K562 (cell line): ENCODE data around the gene ADAP1. TPM values are rescaled to one million over a fixed set of nuclear protein-coding genes. Genes with fewer than 3 reads are reported as not detected.
"Not testable (repeated sequence)": the region's sequence is repeated elsewhere in the genome, so short reads cannot be mapped to it uniquely, and the experiment has no call there.

Experiments used
- ATAC-seq: fragments of 200-7000 bp; cut with Tn5 transposase; 3 replicates; pipeline ENCODE4 v1.9.1; 2020; ENCODE audit warnings: moderate library complexity
- BruUV-seq: library from RNA; stranded (reverse); fragments of 400-500 nt; replicated peaks from 2 replicates; lab custom pipeline; 2021; lab: Mats Ljungman, UMichigan
- CTCF ChIA-PET: fragments of 300-600 bp; formaldehyde crosslinking; extraction: SDS; loops from one replicate; lab custom pipeline; 2021; ENCODE audit warnings: low intra/inter-chr PET ratio; lab: Yijun Ruan, JAX
- POLR2A ChIA-PET: fragments of 300-600, 350-650 bp; sonication (Branson Sonifier 250); formaldehyde crosslinking; extraction: SDS; loops from one replicate; lab custom pipeline; 2021; ENCODE audit warnings: antibody characterized with exemption, inconsistent platforms; lab: Yijun Ruan, JAX
- DNase-seq, 4 experiments: peaks; one replicate each; pipeline versions ENCODE4 v3.0.0 to v3.0.0-alpha.2; 2011 to 2018; ENCODE audit warnings: low spot score in 3 of 4, mixed read lengths in 3 of 4; ENCODE audit errors: extremely low read depth in 1 of 4
- FAIRE-seq: peaks from 2 replicates; lab custom pipeline; 2011; peaks lifted over from hg19 to GRCh38; lab: Jason Lieb, UNC
- H2AFZ ChIP-seq: 2 replicates; pipeline ENCODE4 v1.6.0; 2011; ENCODE audit warnings: low read depth, low read length, control low read depth, inconsistent platforms
- H3K27ac ChIP-seq: fragments of 200-600 bp; 3 replicates; pipeline ENCODE4 v1.8.0; 2011; ENCODE audit warnings: low read depth, mild to moderate bottlenecking, control low read depth, inconsistent platforms, low read length, moderate library complexity, mixed read lengths; ENCODE audit errors: extremely low read depth
- H3K27me3 ChIP-seq, 2 experiments: fragments of 300-600 bp in 1 of 2; 2 replicates in 1 of 2; 3 replicates in 1 of 2; pipeline versions ENCODE4 v1.6.0 to v1.8.0; 2011; ENCODE audit warnings: inconsistent platforms in 2 of 2, low read length in 2 of 2, mild to moderate bottlenecking in 1 of 2, mixed read lengths in 1 of 2, moderate library complexity in 1 of 2; ENCODE audit not compliant: control insufficient read depth in 2 of 2, insufficient read depth in 2 of 2
- H3K36me3 ChIP-seq: fragments of 300-600 bp; 3 replicates; pipeline ENCODE4 v1.8.0; 2011; ENCODE audit warnings: mild to moderate bottlenecking, low read length, inconsistent platforms; ENCODE audit not compliant: control insufficient read depth, insufficient read depth
- H3K4me1 ChIP-seq, 2 experiments: fragments of 200-600 bp in 1 of 2; replicated peaks in 1 of 2; 2 replicates in 1 of 2; 3 replicates in 1 of 2; pipeline versions ENCODE4 v1.5.1 to v1.8.0; 2011; ENCODE audit warnings: inconsistent platforms in 2 of 2, low read length in 2 of 2, mild to moderate bottlenecking in 1 of 2, mixed read lengths in 1 of 2, moderate library complexity in 1 of 2; ENCODE audit not compliant: control insufficient read depth in 2 of 2, insufficient read depth in 2 of 2
- H3K4me2 ChIP-seq: 2 replicates; pipeline ENCODE4 v1.6.1; 2011; ENCODE audit warnings: low read length, control low read depth, inconsistent platforms, mixed read lengths; ENCODE audit not compliant: insufficient read depth
- H3K4me3 ChIP-seq: fragments of 200-600 bp; sonication (generic), shearing (Covaris generic); 2 replicates; pipeline ENCODE4 v1.5.1; 2016; ENCODE audit warnings: control low read depth, inconsistent platforms
- H3K79me2 ChIP-seq: fragments of 200-600 bp; 3 replicates; pipeline ENCODE4 v1.8.0; 2011; ENCODE audit warnings: low read length, inconsistent platforms; ENCODE audit not compliant: control insufficient read depth, insufficient read depth
- H3K9ac ChIP-seq, 2 experiments: 2 replicates each; pipeline versions ENCODE4 v1.6.0 to v1.6.1; 2011; ENCODE audit warnings: low read depth in 2 of 2, low read length in 2 of 2, control low read depth in 1 of 2, inconsistent platforms in 1 of 2, mild to moderate bottlenecking in 1 of 2, mixed read lengths in 1 of 2; ENCODE audit not compliant: insufficient read depth in 1 of 2
- H3K9me1 ChIP-seq: one replicate; pipeline ENCODE4 v1.6.0; 2011; ENCODE audit warnings: inconsistent platforms, mild to moderate bottlenecking, low read length, moderate library complexity; ENCODE audit not compliant: control insufficient read depth, insufficient read depth
- H3K9me3 ChIP-seq: replicated peaks from 2 replicates; pipeline ENCODE4 v1.5.1; 2011; ENCODE audit warnings: low read depth, low read length, inconsistent platforms; ENCODE audit not compliant: control insufficient read depth, insufficient read depth
- H4K20me1 ChIP-seq: replicated peaks from 2 replicates; pipeline ENCODE4 v1.6.1; 2011; ENCODE audit warnings: low read length, inconsistent platforms, mixed read lengths; ENCODE audit not compliant: control insufficient read depth, insufficient read depth
- FOS ChIP-seq: IDR thresholded peaks from 3 replicates; pipeline ENCODE4 v1.6.1; 2011; ENCODE audit not compliant: insufficient read length; ENCODE audit errors: extremely low read depth
- HDGF ChIP-seq: fragments of 450-650 bp; IDR thresholded peaks from 2 replicates; pipeline ENCODE4 v1.6.1; 2016
- KAT7 ChIP-seq: sonication (generic); formaldehyde crosslinking; IDR thresholded peaks from 2 replicates; pipeline ENCODE4 v1.8.0; 2022; ENCODE audit warnings: missing genetic modification reagents, mild to moderate bottlenecking, borderline replicate concordance
- POLR2H ChIP-seq: IDR thresholded peaks from 2 replicates; pipeline ENCODE4 v1.6.1; 2016; ENCODE audit warnings: missing genetic modification characterization, low read depth, mild to moderate bottlenecking, control low read depth, missing compliant biosample characterization, moderate library complexity
- ZBTB7A ChIP-seq: IDR thresholded peaks from 2 replicates; pipeline ENCODE4 v1.6.1; 2011; ENCODE audit warnings: low read depth, mild to moderate bottlenecking, low read length, moderate library complexity, borderline replicate concordance; ENCODE audit not compliant: control insufficient read depth
- ZNF121 ChIP-seq: sonication (generic); formaldehyde crosslinking; conservative IDR thresholded peaks from 2 replicates; pipeline ENCODE4 v1.8.0; 2022; ENCODE audit warnings: missing genetic modification reagents
- ZNF263 ChIP-seq: sonication (generic); formaldehyde crosslinking; IDR thresholded peaks from 2 replicates; pipeline ENCODE4 v1.8.0; 2022; ENCODE audit warnings: mild to moderate bottlenecking, missing genetic modification reagents, borderline replicate concordance
- WGBS: fragments of 100-300 bp; shearing (Covaris generic); methylation state at CpG from one replicate; pipeline ENCODE4 v1.1.6; 2016; ENCODE audit warnings: low coverage, mixed read lengths; ENCODE audit not compliant: insufficient coverage; ENCODE audit errors: missing lambda C conversion rate; 5-methylcytosine and 5-hydroxymethylcytosine counted together
- in situ Hi-C: fragments of 300-500 bp; cut with MboI; formaldehyde crosslinking; loops from 4 replicates; pipeline ENCODE4 v1.15.0; 2018; ENCODE audit warnings: inconsistent platforms, mixed read lengths
- intact Hi-C: fragments of 100-400 bp; cut with micrococcal nuclease; formaldehyde crosslinking; loops from 2 replicates; pipeline ENCODE4 v1.14.2; 2022
- polyA plus RNA-seq, 8 experiments: library from polyadenylated mRNA; depleted of rRNA in 4 of 8; stranded (reverse) in 5 of 8; unstranded in 3 of 8; fragments of >200 nt; fragmentation: Nextera tagmentation in 2 of 8; fragmentation: Illumina TruSeq in 1 of 8; extraction: Ambion mirVana in 2 of 8; extraction: Trizol in 1 of 8; gene quantifications; 2 replicates each; pipeline versions ENCODE4 v1.2.1 to v1.2.3, GENCODE V29; 2011 to 2014; ENCODE audit warnings: inconsistent platforms in 1 of 8, missing spikeins in 1 of 8
- total RNA-seq, 7 experiments: library from RNA; depleted of rRNA in 6 of 7; stranded (reverse); fragments of >200 nt in 6 of 7; fragmentation: Illumina TruSeq in 2 of 7; extraction: Trizol in 2 of 7; gene quantifications; 2 replicates each; pipeline versions ENCODE4 v1.2.1 to v1.2.3, GENCODE V29; 2011 to 2021; ENCODE audit warnings: low replicate concordance in 1 of 7
- TF ChIP-seq, protein P1 (sequence below): sonication (generic); formaldehyde crosslinking; IDR thresholded peaks from 2 replicates; pipeline ENCODE4 v1.8.0; 2022; ENCODE audit warnings: missing genetic modification reagents, mild to moderate bottlenecking, borderline replicate concordance

Gene ADAP1
- total and polyA plus RNA-seq, 9 of the 15 experiments (the other 6 are each of a cell fraction or from before 2014, with no cell fraction given) = 0.27 to 1.4 (median 0.52) TPM; not detected in 3

DNA sequence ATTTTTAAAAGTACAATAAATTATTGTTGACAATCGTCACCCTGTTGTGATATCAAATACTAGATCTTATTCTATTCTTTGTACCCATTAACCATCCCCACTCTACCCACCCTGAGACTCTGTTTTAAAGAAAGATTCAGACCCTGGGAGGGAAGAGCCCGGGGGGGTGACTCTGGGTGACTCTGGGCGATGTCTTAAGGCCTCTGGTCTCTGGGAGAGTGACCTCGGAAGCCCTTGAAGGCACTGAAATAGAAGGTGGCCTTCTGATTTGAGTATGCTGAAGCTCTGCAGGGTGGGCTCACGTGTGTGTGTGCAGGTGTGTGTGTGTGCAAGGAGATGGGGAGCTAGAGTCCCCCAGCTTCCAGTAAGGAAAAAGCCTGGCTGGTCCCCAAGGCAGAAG lies 9.7 kb downstream of the ADAP1 start (continued):
- TF ChIP-seq, protein P1, sequence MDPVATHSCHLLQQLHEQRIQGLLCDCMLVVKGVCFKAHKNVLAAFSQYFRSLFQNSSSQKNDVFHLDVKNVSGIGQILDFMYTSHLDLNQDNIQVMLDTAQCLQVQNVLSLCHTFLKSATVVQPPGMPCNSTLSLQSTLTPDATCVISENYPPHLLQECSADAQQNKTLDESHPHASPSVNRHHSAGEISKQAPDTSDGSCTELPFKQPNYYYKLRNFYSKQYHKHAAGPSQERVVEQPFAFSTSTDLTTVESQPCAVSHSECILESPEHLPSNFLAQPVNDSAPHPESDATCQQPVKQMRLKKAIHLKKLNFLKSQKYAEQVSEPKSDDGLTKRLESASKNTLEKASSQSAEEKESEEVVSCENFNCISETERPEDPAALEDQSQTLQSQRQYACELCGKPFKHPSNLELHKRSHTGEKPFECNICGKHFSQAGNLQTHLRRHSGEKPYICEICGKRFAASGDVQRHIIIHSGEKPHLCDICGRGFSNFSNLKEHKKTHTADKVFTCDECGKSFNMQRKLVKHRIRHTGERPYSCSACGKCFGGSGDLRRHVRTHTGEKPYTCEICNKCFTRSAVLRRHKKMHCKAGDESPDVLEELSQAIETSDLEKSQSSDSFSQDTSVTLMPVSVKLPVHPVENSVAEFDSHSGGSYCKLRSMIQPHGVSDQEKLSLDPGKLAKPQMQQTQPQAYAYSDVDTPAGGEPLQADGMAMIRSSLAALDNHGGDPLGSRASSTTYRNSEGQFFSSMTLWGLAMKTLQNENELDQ (CRISPR knock-in tag) = no peak
- TF ChIP-seq FOS = no peak
- TF ChIP-seq POLR2H (tag) = no peak
- TF ChIP-seq HDGF = no peak
- no peak for TF ChIP-seq ZBTB7A
- no peak for TF ChIP-seq KAT7 (CRISPR knock-in tag)

DNA sequence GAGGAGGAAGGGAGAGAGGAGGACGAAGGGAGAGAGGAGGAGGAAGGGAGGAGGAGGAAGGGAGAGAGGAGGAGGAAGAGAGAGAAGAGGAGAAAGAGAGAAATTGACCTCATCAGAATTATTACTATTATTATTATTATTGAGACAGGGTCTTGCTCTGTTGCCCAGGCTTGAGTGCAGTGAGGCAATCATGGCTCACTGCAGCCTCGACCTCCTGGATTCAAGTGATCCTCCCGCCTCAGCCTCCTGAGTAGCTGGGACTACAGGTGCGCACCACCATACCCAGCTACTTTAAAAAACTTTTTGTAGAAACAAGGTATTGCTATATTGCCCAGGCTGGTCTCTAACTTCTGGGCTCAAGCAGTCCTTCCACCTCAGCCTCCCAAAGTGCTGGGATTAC lies 10.7 kb downstream of the ADAP1 start:
- peaks cover 11 to 34% of the 10 kb centered on the region in 2 experiments; a peak in 4 of 5 replicates for H3K27me3 ChIP-seq
- H3K9ac ChIP-seq, H3K27ac ChIP-seq, H2AFZ ChIP-seq, H3K4me2 ChIP-seq, H3K9me1 ChIP-seq, CTCF ChIA-PET, H4K20me1 ChIP-seq: not testable (repeated sequence)
- TF ChIP-seq ZNF121 (peak; percentile 98), ZNF263 (CRISPR knock-in tag) (peak; percentile 43; the same call in 1 of the 2 replicates)
- TF ChIP-seq, all 486 proteins: peak for 2; not testable (repeated sequence) for 484
- FAIRE-seq, H3K9me3 ChIP-seq, H3K4me3 ChIP-seq, ATAC-seq, H3K79me2 ChIP-seq, BruUV-seq, DNase-seq, H3K36me3 ChIP-seq, intact Hi-C loops, POLR2A ChIA-PET, in situ Hi-C loops: not testable (repeated sequence)
- peaks cover 0 to 21% of the 10 kb centered on the region in 2 experiments; a peak in 2 of 5 replicates for H3K4me1 ChIP-seq
- WGBS = 8% methylated on average over 3 of the region's 4 CpGs
